8988T (cell line): ENCODE results near the gene ITFG1.
"Not testable (repeated sequence)": the region's sequence is repeated elsewhere in the genome, so short reads cannot be mapped to it uniquely, and the experiment has no call there.

Experiments used
- DNase-seq: peaks from one replicate; pipeline ENCODE4 v3.0.0; 2011

Gene ITFG1

DNA sequence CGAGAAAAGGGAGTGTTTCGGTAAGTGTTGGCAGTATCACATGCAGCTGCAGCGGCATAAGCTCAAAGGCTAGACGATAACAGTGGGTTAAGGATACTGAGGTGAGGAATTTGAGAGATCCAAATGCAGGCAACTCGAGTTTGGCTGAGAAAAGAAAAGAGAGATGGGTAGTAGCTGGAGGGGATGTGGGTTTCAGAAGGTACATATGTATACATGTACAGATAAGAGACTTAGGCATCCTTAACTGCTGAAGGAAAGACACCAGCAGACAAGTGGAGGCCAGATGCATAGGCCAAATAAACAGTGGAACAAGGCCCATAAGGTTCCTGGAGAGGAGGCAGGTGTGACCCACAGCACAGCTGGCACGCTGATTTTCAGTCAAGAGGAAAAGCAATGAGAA lies 230.6 kb downstream of the ITFG1 start:
- DNase-seq, result no peak

DNA sequence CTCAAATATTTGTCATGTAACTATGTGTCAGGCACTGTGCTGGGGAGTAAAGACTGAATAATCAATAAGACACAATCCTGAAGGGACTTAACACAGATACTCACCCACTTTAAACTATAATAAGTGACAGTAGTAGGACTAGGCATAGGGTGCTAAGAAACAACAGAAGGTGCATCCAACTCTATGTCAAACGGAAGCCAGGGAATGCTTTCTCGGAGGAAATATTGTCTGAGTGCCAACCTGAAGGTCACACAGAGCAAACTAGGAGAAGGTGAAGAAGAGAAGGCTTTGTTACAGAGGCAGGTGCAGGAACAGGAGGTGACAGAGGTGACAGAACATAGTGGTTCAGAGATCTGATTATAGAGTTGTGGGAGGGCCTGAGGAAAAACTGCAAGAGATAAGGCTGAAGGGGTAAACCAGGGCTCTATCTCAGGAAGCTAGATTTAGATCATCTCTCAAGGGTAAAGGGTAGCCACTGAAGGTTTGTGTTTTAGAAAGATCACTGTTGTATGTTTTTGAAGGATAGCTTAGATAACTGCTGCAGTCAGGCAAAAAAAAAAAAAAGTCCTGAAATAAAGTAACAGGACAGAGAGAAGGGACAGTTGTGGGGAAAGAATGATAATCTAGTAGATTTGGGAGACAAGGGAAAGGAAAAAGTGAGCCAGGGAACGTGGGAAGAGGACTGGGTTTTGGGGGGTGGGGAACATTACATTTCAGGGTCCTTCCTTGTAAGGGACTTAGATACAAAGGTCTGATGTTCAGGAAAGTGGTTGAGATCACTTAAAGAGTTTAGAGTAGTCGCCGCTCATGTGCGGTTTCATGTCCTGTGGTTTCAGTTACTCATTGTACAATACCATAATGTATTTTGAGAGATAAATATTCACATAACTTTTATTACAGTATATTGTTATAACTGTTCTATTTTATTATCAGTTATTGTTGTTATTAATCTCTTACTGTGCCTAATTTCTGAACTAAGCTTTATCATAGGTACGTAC lies 231.5 kb downstream of the ITFG1 start:
- no peak for DNase-seq

DNA sequence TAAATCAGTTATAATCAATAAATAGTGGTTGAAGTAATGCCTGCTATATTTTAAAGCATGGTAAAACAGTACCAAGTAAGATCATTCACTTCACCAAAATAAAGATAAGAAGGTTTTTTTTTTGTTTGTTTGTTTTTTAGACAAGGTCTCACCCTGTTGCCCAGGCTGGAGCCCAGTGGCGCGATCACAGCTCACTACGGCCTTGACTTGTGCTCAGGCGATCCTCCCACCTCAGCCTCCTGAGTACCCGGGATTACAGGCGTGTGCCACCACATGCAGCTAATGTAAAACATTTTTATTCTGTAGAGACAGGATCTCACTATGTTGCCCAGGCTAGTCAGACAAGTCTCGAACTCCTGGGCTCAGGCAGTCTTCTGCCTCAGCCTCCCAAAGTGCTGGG lies 232.6 kb downstream of the ITFG1 start:
- DNase-seq, result no peak

DNA sequence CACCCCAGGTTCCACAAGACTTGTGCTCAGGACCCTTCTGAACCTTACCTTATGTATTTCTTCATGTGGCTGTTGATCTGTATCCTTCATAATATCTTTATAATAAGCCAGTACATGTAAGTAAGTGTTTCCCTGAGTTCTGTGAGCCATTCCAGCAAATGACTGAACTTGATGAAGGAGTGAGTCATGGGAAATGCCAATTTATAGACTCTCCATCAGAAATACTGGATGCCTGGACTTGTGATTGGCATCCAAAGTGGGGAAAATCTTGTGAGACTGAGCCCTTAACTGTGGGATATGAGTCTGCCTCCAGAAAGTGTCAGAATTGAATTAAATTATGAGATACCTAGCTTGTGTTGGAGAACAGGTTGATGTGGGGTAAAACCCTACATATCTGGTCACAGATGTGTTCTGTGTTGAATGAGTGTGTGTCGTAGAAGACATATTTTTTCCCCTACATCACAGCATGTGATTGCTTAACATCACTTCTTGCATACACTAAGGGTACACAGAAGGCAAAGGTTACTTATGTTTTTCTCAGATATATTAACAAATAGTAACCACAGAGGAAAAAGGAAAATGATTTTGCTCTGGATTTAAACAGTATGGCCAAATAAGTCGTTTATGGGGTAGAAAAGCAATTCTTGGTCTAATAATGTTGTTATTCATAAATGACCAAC lies 247.0 kb downstream of the ITFG1 start:
- DNase-seq, result no peak

DNA sequence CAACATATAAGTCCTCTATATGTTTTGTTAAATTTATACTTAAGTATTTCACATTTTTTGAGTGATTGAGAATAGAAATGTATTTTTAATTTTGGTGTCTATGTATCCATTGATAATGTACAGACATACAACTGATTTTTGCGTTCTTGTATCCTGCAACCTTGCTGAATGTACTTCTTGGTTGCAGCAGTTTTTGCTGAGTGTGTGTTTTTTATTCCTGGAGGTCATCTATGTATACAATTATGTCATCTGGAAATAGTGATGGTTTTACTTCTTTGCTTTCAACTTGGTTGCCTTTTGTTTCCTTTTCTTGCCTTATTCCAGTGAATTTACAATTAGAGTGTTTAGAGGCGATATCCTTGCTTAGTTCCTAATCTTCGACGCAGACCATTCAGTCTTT lies 249.6 kb downstream of the ITFG1 start:
- no peak for DNase-seq

DNA sequence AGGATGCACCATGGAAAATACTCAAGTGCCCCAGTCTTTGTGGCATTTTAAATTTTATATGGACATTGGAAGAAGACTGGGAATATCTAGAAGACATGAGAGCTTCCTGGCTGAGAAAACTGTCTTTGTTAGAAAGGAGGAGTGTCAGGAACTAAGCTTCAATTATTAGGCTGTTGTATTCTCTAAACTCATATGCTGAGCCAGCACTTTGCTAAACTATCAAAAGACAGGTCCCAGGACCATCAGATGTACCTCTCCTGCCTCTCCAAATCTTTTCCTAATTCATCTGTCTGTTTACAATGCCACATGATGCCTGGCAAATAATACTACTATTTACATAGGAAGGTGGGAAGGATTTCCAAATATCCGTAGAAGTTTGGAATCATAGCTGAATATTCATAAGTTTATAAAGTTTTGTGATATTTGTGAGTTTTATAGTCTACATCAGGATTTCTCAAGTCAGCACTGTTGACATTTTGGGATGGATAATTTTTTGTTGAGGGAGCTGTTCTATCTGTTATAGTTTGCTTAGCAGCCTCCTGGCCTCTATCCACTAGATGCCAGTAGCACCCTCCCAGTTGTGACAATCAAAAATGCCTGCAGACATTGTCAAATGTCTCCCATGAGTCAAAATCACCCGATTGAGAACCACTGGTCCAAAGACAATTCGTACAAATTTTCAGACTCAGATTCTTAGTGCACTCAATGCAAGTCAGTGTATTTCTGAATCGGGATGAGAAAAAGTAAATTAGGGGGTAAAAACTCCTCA lies 255.9 kb downstream of the ITFG1 start:
- no peak for DNase-seq

DNA sequence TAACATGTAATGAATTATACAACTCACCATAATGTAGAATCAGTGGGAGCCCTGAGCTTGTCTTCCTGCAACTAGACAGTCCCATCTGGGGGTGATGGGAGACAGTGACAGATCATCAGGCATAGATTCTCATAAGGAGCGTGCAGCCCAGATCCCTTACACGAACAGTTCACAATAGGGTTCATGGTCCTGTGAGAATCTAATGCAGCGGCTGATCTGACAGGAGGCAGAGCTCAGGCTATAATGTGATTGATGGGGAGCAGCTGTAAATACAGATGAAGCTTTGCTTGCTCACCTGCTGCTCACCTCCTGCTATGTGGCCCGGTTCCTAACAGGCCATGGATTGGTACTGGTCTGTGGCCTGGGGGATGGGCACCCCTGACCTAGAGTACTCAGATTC lies 257.4 kb downstream of the ITFG1 start:
- DNase-seq, result not testable (repeated sequence)

DNA sequence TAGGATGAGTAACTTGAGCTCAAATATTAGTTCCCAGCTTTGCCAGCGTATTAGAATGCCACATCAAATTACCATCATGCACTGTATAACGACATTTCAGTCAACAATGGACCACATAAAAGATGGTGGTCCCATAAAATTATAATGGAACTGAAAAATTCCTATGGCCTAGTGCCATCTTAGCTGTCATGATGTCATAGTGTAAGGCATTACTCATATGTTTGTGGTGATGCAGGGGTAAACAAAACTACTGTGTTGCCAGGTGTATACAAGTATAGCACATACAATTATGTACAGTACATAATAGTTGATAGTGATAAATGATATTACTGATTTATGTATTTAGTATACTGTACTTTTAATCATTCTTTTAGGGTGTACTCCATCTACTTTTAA lies 262.7 kb downstream of the ITFG1 start:
- DNase-seq, result no peak

DNA sequence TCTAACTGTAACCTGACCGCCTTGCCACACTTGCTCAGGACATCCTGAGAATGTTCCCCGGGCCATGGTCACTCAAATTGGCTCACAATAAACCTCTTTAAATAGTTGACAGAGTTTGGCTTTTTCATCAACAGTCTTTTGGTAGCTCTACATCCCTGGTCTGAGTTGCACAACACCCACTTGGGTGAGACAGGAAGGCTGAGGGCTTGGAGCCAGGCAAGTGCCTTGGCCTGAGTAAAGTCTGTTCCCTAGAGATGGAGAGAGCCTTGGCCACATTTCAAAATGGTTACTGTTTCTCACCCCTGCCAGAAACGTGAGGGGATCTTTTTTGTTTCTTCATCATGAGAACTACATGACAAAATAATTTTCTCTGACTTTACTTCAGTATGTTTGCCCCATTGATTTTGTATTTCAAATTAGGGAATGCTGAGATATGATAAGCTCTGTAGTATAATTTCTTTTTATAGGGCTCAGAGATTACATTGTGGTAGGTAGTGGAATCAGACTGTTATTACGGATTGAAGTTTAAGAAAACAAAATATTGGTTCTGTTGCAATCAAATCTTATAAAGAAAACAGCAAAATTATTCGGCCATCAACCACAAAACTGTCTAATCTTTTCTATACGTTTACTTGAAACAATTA lies 263.2 kb downstream of the ITFG1 start:
- DNase-seq, result no peak

DNA sequence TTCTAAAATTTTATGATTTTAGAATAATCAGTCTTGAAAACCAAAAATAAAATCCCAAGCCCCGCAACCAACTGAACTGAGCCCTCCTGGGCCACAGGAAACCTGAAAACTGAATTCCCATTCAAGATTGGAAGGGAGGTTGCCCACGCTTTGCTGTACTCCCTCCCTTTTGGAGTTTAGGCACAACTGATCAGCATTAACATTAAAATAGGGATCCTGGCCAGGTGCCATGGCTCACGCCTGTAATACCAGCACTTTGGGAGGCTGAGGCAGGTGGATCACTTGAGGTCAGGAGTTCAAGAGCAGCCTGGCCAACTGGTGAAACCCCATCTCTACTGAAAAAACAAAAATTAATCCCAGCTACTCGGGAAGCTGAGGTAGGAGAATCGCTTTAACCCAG lies 264.4 kb downstream of the ITFG1 start:
- no peak for DNase-seq

DNA sequence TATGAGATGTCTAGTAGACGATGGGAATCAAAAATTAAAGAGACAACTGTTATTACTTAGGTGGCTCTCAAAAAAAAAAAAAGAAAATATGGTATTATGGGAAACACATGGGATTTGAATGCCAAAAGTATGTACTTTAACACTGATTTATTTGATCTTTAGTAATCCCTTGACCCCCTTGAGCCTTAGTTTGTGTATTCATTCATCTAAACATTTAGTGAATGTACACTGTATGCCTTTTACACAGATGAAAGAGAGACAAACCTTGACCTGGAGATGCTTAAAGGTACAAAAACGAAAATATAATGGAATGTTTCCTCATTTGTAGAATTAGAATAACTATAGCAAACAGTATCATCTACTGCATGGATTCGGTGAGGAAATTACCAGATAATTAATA lies 278.5 kb downstream of the ITFG1 start:
- DNase-seq, result no peak

DNA sequence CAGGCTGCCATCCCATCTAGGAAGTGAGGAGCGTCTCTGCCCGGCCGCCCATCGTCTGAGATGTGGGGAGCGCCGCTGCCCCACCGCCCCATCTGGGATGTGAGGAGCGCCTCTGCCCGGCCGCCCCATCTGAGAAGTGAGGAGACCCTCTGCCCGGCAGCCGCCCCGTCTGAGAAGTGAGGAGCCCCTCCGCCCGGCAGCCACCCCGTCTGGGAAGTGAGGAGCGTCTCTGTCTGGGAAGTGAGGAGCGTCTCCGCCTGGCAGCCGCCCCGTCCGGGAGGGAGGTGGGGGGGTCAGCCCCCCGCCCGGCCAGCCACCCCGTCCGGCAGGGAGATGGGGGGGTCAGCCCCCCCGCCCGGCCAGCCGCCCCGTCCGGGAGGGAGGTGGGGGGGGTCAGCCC lies 279.8 kb downstream of the ITFG1 start:
- not testable (repeated sequence) for DNase-seq

DNA sequence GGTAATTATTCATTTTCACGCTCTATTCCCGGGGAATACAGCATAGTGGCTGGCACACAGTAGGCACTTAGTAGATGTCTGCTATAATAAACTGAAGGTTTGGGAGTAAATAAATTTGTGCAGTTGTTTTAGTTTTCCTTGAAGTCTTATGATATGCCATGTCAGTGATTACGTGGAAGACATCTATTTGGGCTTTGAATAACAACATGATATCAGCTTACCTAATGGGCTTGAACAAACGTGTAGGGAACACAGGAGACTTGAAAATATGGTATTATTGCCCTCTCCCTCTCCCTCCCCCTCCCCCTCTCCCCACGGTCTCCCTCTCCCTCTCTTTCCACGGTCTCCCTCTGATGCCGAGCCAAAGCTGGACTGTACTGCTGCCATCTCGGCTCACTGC lies 280.8 kb downstream of the ITFG1 start:
- no peak for DNase-seq

DNA sequence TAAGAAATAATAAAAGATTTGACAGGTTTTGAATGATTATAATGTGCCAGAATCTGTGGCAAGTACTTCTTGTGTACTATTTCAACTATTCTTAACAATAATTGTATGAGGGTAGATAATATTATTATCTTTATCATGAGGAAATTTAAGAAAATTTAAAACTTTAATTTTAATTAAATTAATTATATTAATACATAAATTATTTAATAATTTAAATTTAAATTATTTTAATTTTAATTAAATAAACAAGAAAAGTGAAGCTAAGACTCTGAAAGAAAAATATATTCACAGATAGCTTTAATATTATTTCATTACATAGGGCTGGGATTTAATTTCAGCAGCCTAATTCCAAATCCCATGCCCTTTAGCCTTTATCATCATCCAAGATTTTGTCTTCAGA lies 285.7 kb downstream of the ITFG1 start:
- no peak for DNase-seq

DNA sequence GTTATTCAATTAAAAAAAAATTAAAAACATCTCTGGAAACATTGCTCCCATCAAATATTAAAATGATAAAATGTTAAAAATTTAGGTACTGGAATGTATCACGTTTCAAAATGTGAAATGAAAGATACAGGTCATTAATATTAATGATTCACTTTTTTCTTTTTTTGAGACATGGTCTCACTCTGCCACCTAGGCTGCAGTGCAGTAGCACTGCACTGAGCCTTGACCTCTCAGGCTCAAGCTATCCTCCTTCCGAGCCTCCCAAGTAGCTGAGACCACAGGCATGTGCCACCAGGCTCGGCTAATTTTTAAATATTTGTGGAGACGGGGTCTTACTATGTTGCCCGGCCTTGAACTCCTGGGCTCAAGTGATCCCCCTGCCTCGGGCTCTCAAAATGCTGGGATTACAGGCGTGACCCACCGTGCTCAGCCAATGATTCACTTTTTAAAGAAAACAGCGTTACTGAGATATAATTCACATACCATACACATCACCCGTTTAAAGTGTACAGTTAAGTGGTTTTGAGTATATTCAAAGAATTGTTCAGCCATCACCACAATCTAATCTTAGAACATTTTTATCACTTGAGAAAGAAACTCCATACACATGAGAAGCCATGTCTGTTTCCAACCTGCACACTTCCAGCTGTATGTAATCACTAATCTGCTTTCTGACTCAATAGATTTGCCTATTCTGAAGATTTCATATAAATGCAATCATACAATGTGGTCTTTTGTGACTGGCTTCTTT lies 298.0 kb downstream of the ITFG1 start:
- no peak for DNase-seq

DNA sequence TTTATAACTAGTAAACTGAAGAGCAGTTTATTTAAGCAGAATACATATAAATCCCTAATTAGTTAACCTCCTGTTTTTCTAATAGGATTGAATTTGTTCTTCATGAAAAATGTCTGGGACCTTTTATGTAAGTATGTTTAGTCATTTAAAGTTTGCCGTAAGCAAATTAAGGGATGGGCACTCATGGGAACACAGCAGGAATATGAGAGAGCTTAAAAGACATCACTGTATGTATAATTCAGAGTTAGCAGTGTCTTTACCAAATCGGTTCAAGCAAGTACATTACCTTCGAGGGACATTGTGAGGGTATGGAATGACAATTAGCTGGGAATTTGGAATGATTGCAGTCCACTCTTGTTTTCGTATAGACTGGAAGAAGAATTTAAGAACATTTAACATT lies 299.4 kb downstream of the ITFG1 start:
- DNase-seq, result no peak

DNA sequence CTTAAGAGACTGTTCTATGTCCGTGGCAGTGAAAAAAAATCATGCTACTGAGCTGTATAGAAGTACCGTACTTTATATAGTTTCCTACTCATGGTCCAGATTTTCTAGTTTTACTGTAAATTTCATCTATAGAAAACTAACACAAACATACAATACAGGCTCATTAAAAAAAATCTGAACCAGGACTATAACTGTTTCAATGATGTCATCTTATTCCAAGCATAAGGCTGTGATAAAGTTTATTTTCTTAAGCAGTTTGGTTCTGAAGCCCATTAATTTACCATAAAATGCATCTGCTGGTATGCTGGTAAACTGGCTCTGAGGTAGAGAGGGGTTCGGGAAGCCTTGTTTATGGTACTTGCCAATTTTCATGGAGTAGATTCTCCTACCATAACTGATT lies 300.4 kb downstream of the ITFG1 start:
- DNase-seq, result no peak

DNA sequence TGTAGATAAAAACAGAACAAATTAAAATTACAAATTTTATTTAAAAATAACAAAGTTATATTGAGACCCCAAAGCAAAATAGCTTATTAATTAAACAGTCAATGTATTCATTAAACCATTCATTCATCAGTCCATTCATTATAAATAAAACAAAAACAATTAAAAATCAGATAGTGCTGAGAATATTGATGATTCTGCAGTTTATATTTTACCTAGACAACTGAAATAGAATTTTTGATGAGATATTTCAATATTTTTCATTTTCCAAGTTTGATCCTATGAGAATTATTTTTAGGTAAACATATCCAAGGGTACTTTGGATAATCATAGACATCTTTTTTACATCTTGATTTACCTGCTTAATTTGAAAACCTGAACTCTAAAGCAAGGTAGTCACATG lies 301.9 kb downstream of the ITFG1 start:
- no peak for DNase-seq

DNA sequence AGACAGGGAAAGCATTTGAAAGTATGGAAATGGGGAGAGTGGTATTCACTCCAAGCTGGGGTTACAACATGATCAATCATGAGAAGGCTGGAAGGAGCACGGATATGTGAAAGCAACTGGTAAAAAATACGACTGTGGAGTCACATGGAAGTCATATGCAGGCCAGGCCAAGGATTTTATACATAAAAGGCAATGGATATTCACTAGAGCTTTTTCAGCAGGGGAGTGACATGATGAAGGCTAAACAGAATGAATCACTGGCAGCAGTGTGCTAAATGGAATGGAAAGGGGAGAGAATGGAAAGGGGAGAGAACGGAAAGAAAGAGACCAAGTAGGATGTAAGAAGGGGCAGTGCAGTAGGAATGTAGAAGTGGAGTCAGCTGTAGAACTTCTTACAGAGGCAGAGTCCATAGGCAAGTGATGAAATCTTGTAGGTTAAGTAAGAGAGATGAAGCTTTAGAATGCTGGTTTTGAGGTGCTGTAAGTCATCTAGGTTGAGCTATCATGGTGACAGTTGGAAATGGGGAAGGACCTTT lies 304.1 kb downstream of the ITFG1 start:
- DNase-seq, result no peak

DNA sequence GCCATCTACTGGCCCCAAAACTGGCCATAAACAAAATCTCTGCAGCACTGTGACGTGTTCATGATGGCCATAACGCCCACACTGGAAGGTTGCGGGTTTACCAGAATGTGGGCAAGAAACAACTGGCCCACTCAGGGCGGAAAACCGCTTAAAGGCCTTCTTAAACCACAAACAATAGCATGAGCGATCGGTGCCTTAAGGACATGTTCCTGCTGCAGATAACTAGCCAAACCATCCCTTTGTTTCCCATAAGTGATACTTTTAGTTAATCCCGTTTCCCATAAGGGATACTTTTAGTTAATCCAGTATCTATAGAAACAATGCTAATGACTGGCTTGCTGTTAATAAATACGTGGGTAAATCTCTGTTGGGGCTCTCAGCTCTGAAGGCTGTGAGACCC lies 308.4 kb downstream of the ITFG1 start:
- DNase-seq, result not testable (repeated sequence)

DNA sequence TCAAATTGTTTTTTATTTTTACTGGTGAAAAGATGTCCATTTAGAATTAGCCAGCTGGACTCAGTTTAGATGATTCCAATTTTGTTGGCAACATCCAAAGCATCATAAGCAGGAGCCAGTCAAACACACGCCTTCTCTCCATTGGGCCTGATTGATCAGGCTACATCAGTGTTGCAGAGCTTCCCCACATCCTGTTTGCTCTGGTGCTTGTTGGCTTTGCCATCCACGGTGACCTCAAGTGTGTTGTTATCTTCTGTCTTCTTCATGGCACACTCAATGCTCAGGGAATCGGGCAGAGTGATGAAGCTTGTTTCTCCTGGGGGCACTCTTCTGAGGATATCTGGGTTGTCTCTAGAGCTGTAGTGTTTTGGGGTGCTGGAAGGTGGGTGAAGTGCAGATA lies 310.8 kb downstream of the ITFG1 start:
- no peak for DNase-seq

DNA sequence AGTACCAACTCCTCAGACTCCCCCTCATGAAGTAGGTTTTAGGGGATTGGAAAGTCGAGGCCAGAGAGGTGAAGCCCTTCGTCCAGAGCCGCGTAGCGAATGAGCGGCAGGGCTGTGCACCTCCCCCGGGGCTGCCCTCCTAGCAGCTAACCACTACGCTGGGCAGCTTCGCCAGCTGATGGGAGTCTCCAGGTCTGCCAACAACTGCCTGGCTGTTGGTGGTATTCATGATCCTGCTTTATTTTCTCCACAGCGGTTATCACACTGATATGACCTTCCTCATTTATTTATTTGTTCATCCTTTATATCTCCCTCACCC lies 316.3 kb downstream of the ITFG1 start:
- DNase-seq, result no peak
